NCI-H2107 treated with DMSO at 0.1 percent for 48 hours (cell line): ENCODE data around the gene AGBL1.

Experiments used
- DNase-seq: peaks from one replicate; lab custom pipeline; 2025; ENCODE audit not compliant: unreplicated experiment; lab: John Stamatoyannopoulos, UW

Gene AGBL1

DNA sequence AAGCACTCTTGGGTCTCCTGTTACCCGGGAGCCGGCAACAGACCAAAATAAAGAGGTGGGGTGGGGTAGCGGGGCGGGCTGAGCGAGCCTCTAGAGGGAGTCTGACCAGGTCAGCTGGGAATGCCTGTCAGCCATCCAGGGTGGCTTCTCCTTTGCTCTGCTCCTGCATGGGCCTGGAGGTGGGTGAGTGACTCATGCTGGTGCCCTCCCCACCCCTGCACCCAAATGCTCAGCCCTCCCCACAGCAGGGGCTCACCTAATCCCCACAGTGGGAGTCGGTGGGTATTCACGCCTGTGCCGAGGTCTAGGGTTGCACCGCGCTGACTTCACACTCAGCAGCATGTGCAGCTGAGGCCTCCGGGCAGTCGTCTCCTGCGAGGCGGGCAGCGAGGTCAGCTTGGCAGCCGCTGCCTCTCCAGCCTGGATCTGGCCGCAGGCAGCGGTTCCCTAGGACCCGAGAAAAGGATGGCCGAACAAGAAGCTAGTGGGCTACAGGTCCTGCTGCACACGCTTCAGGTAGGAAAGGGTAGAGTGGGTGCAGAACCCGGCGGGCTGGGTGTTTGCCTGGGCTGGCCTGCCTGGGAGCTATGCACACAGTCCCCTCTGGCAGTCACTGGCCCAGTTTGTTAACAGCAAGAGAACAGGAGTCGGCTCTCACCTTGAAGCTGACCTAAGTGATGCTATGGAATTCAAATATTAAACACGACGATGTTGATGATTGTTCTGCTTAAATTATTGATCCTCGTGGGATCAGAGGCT, at the start of gene AGBL1:
Gene AGBL1, plus strand, starts transcription at position 364 of the 759 bp plus-strand sequence.
- no peak for DNase-seq

DNA sequence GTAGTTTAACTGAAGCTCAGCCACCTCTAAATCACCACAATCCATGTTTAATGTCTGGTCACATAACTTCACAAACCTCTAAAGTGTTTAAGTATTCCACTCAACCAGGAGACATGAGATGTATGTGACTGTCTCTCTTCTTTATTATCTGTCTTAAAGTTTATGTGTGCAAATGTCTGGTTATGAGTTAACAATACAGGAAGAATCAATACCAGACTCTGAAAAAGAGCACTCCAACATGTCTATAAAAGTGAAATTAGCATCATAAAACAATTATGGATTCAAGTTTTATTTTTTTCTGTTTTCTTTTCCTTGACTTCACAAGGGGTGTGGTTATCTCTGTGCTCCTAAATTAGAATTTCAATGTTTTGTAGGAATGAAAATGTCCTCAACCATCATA, 44.8 kb upstream of the AGBL1 start:
- no peak for DNase-seq

DNA sequence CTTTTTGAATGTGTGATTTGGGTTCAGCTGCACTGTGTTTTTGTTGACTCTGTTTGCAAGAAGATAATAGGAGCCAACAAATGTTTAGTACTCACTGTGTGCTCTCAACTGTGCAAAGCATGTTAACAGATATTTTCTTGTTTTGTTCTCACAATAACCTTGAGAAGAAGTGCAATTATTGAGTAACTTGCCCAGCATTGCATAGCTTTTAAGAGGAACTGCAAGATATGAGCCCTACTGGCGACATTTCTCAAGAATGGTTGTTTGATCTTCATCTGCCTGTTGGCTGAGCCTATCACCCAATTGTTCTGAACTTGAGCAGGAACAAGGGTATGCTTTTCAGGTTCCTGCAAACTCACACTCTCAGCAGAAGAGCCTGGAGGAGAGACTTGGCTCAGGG, 43.4 kb upstream of the AGBL1 start:
- no peak for DNase-seq

DNA sequence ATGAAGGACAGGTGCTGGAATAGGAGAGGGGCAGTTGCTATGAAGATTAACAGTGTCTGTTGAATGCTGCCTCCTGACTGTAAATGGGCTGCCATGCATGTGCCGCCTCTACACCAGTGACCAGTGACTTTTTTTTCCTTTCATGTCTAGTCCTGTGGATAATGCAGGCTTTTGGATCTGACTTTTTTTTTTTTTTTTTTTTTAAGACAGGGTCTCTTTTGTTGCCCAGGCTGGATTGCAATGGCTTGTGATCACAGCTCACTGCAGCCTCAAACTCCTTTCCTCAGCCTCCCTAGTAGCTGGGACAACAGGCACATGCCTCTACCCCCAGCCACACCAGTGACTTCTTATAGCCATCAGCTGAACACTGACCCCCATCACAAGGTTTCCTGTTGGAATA, 41.2 kb upstream of the AGBL1 start:
- no peak for DNase-seq

DNA sequence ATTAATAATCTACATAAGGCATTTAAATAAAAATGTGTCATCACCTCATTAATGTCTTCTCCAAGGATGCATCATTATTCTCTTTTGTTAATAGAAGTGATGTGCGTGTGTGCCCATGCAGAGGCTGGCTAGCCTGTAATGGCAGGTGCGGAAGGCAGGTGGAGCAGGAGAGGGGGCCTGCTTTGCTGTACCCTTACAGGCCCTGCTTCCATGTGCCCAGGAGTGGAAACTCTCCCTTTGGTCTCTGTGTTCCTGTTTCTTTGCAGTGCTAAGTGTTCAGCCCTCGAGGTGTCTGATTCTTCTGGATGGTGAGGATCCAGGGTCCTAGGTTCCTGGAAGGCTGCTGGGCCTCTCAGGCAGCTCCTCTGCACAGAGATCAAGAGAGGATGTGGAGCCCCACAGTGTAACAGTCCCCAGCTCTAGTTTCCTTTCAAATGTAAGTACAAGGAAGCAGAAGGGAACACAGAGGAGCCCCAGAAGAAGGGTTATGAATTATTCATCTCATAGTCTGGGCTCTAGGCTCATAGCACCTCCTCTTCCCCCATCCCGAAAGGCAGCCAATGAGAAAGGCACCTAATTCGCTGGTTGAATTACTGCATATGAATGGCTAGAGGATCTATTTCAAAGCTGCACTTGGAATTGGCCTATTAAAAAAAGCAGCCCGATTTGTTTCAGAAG, 39.2 kb upstream of the AGBL1 start:
- no peak for DNase-seq

DNA sequence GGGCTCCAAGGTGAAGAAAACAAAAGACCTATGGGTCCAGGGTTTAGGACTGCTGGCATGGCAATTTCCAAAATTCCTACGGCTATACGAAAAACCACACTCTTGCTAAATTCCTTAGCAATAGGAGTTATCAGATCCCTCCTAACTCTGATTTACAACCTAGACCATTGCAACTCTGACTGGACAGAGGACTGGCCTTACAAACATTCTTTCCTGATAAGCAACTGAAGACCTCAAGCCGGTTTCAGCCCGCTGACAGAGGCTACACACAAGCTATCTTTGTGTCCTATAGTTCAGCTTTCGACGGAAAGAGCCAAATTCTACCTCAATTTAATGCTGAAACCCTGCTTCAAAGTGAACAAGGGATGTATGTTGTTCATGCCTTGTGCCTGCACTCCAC, 38.3 kb upstream of the AGBL1 start:
- no peak for DNase-seq

DNA sequence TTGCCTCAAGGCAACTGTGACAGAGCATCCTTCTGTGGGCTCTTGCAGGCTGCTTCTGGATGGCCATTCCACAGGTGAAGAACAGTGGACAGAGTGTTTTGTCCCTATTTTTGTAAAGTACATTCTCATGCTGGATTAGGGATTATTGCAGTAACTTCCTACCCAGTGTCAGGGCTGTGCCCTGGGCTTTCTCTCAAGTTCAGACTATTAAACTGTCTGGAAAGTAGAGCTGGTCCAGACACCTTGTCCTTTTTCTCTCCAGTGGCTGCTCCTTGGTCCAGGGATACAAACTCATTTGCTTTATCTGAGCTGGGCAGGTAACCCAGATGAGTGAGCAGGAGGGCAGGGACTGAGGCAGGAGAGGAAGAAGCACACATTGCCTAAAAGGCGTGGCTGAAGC, 37.4 kb upstream of the AGBL1 start:
- DNase-seq = no peak

DNA sequence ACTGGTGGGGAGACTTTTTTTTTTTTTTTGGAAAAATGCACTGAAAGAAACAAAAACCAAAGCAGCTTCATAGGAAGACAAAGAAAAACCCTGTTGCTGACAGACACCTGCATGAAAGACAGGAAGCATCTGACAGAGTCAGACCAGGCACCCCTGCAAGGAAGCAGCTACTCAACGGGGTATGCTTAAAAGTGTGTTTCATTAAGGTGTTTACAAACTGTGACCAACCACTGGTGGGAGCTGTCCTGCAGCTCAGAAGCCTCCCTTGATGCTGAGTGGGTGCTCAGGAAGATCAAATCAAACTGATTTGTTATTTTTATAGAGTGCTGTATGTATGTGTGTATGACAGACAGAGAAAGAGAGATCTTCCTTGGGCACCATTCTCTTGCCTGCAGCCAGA, 34.7 kb upstream of the AGBL1 start:
- DNase-seq = no peak

DNA sequence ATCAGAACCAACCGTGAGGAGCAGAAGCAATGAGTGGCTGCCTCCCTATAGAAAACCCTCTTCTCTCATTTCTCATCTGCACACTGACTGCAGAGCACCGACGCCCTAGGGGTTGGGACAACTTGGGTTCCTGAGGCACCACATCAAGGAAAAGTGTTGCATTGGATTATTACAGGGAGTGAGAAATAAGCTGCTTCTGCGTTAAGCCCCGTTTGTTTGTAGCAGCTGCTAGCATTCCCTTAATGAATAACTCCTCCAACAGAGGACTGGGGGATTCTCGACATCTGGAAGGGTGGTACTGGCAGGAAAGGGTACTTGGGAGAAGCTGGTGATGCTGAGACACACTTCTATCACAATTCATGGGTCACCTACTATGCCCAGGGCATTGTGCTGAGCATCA, 25.3 kb upstream of the AGBL1 start:
- DNase-seq = no peak

DNA sequence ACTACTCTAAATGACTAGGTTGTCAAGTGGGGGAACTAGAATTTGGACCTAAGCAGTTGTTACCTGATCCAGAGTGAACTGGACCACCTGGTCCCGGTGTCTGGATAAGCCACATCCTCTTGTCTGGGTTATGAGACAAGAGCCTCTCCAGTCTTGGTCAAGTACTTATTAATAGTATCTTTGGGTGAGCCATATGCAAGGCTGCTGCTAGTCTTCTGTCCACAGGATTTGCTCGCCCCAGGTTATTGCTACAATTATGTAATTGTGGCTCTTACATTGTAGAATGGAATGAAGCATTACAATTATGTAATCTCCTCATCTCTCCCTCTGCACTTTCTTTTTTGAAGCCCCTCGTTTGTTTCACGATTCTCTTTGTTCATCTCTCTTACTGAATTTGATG, 24.0 kb upstream of the AGBL1 start:
- DNase-seq = no peak

DNA sequence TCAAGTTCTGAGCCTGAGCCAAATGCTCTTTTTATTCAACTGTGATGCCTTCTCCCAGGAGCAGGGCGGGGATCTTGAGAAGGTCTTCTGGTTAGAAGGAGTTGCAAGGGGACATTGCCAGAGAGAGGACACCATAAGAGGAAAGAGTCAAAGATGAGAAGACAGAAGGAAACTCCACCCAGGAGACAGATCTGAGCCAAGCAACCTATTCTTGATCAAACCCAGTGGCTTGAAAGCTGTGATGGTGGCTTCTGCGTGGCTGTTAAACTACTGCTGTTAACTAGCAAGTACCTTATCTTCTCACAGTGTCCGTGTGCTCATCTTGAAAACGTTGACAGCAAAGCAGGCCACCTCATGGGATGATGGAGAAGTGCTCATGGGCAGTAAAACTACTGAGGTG, 19.8 kb upstream of the AGBL1 start:
- no peak for DNase-seq

DNA sequence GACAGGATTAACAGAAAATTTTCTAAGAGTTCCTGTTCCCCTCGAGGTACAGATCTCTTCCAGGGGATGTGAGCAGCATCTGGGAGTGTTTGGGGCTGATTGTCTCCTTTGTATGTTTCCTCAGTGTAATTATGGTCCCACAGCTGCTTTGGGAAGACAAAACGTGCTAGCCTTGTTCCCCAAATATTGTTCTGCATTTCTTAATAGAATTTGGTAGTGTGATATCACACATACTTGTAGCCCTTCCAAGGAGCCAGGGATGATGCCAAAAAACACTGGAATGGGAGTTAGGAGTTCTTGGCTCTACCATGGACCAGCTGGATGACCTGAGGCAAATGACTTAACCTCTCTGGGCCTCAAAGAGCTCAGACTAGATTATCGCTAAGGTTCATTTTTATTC, 19.0 kb upstream of the AGBL1 start:
- DNase-seq = no peak

DNA sequence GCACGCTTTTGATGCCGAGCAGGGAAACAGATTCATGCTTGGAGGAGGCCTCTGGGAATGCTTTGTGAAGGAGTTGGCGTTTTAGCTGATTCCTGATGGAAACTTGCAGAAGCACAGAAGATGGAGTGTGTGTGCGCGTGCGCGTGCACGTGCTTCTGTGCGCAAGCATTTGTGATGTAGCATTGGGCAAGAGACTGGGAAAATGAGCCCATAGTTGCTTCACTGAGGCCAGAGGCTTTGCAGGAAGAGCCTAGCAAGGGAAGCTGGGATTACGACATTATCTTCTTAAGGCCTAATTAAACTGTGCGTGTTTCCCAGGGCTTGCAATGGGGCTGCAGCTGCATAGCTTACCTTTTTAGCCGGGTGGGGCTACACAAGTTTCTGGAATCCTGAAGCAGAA, 18.1 kb upstream of the AGBL1 start:
- DNase-seq = no peak

DNA sequence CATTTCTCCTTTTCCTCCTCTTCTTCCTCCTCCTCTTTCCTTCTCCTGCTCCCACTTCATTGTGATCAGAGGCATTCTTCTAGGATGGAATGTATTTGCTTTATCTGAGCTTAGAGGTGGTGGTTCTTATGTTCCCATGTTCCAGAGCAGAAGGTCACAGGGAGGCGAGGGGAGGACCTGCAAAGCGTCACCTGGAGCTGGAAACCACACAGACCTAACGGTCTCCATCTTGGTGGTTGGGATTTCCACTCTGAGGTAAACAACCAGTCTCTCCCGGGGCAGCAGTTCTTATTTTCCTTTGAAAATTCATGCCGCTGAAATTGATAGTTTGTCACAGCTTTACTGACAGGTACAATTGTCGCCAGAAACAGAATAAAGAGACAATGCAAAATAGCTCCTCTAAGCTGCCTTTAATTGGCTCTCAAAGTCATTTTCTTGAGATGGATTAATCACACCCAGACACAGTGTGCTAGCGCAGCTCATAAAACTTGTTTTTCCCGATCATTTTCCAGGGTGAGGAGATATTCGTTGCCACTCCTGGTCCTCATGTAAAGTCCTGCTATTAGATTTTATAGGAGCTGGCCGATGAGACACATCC, 16.9 kb upstream of the AGBL1 start:
- no peak for DNase-seq

DNA sequence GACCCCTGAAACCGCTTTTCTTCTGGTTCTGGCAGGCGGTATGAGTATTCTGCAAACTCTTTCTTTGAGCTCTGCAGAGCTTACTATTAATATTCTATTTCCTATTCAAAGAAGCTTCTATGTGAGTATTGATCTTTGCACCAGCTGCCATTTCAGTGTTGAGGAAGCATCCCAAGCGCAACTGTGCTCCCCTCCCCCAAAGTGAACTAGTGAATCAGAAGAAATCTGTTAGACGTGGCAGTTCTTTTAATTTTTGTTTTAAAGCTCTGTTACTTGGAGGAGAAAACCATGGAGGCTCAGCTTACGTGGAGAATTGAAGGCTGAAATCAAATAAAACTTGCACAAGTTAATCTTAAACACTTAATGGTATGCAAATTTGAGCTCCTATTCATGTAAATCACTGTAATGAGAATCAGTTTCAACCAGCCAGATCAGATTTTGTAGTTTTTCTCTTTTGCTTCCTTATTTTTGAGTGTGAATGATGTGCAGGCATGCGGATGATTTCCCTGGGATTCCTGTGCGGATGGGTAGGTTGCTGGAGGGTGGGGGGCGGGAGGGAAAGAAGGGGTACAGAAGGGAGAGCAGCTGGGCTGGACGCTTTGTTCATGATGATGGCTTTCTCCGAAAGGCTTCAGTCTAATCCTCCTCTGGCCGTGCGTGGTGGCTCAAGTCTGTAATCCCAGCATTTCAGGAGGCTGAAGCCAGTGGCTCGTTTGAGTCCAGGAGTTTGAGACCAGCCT, 16.1 kb upstream of the AGBL1 start:
- DNase-seq = no peak

DNA sequence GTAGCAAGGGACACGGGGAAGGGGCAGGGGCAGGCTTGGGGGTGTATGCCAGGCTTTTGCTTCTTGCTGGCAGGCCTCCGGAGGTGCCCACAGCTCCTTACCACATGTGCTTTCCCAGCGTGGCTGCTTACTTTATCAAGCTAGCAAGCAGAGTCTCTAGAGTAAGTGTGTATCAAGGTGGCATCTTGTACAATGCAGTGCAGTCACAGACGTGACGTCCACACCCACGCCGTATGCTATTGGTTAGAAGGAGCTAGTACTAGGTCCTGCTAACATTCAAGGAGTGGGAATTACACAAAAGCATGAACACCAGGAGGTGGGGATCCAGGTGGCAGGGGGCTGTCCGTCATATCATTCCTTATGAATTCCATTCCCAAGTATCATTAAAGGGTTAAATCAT, 15.3 kb upstream of the AGBL1 start:
- no peak for DNase-seq

DNA sequence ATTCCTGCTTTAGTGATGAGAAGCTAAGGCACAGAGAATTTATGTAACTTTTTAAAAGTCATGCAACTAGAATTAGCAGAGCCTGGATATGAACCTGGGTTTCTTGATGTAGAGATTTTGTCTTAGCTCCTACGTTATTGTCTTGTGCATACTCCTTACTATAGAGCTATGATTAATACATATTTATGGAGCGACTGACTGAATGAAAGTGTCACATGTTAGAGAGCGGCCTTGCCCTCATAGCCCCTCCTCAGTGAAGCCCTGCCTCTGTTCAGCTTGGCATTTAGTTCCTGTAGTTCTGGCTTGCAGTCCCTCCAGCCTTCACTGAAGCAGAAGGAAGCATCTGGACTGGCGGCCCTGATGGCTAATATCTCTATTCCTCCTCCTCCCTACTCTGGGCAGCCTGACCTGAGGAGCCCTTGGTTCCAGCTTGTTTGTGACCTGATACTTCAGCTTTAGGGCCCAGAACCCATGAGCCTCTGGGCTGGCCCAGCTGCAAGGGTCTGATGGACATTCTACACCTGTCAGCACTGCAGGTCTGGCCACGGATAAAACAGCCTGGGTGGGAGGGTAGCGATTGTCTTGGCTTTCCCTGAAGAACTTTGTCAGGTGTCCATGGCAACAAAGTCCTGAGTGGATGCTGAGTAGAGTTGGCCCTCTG, 13.4 kb upstream of the AGBL1 start:
- no peak for DNase-seq

DNA sequence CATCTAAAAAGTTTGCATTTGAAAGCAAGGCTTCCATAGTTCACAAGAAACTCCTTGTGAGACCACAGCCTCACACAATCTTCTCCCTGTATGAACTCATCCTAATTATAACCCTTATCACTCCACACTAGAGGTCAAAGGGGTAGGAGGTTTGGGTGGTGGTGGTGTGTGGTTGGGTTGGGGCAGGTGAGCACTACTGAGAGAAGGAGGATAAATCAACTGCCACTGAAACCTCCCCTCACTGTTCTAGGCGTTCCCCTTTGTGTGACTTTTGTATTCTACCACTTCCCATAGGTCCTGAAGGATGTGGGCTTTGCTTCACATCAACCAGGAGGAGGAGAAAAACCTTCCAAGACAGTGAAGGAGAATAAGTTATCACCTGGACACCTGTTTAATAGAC, 6.4 kb upstream of the AGBL1 start:
- DNase-seq = no peak

DNA sequence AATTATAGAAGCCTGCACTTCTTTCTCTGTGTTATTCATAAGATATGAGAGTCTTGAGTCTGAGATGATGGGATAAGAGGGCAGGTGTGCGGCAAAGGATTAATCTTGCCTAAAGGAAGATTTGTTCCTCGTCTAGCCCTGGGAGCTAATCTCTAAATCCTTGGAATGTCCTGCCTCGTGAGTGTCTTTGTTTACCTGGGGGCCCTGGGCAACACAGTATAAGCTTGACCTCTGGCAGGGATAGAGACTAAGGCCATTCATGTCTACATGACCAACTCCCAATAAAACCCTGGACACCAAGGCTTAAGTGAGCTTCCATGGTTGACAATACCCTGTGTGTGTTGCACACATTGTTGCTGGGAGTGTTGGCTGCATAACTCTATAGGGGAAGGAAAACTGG, 3.2 kb upstream of the AGBL1 start:
- no peak for DNase-seq

DNA sequence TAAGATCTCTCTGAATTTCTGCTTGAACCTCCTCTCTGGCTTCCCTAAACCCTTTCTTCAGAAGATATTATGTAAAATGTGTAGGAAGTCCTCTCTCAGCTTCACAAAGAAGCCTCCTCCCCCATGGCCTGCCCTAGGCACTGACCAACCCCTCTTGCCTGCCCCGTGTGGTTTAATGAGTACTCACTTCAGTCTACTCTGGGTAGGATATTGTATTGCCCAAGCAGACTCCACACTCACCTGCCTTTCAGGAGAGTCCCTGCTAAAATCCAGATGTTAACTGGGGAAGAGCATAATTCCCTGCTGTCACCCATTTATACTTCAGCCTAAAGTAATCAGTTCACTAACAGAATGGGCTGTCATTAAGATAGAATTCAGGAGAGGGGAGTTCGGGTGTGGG, 2.6 kb upstream of the AGBL1 start:
- no peak for DNase-seq

DNA sequence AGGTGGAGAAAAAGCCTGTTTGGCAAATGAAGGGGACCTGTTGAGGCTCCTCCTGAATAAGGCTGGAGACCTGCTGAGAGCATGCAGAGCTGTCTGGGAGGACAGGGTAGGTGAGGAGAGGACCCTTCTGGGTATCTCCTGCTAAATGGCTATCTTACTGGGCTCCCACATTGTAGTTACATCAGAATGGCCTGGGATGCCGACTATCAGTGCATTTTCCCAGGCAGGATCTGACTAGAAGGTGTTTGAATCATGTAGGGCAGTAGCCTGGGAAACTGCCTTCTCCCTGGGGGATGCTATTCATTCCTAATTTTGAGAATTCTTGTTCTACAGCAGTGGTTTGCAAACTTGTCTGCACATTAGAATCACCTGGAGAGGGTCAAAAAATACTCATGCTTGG, 631 bp downstream of the AGBL1 start:
- no peak for DNase-seq
